GM19043 (cell line): Measurements from ENCODE around the gene FAM53A.
"Not testable (repeated sequence)": the region's sequence is repeated elsewhere in the genome, so short reads cannot be mapped to it uniquely, and the experiment has no call there.

Experiments
- ATAC-seq: cut with Tn5 transposase; IDR thresholded peaks from one replicate; pipeline ENCODE4 v1.9.1; 2021; ENCODE audit warnings: low read depth; ENCODE audit not compliant: unreplicated experiment

The FAM53A gene

GRCh38 chr4:1690698-1691097 lies 6.6 kb upstream of the FAM53A start:
- ATAC-seq = no peak

DNA sequence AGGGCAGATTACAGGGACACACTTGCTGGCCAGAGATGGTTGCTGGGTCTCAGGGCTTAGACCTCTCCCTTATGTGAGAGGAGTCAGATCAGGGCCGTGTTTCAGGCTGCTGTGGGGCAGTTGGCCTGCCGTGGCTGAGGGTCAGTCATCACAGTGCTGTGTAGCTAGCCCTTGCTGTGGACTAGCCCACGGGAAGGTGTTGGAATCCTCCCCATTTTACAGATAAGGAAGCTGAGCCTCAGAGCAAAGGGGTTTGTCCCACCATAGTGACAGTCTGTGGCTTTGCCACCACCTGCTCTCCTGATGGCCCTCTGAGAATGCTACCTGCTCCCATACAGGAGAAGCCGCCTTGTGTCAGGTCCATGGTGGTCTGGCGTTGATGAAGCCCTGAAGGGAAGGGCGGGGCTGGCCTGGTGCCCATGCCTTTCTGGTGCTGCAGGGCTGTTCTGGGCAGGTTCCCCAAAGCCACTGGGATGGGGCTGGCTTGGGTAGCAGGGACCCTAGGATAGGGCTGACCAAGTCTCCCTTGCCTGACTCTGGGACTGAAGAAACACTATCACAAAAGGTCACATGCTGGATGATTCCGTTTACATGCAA lies 2.4 kb upstream of the FAM53A start:
- no peak for ATAC-seq

DNA sequence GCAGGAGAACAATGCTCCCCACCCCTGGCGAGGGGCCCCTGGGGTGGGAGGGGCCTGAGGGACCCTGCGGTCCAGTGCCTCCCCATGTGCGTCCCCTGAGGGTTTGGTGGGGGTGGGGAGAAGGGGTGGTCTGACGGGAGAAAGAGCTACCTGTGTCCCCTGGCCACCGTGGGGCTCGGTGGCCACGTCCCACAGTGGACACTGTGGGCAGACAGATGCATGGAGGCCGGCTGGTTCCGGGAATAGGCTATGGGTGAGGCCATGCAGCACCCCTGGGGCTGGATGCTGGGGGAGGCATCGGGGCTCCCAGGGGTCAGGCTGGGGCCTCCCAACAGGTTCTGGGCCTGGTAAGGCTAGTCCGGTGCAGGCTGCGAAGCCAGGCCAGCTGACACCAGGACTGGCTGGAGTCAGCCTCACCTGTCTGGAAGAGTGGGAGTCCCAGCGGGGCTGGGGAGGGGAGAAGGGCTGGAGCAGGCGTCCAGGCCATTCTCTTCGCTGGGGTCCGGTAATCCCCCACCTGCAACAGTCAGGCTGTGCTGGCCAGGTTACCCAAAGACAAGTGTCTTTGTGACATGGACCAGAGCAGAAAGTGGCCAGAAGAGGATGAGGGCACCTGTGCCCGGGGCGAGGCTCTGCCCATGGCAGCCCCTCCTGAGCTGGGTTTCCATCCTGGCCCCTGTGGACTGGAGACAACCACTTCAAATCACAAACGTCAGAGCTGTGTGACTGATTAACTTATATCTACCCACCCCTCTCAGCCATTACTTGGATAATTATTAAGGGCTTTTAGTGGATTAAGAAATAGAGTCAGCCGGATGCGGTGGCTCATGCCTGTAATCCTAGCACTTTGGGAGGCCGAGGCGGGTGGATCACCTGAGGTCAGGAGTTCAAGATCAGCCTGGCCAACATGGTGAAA lies 1.4 kb upstream of the FAM53A start:
- no peak for ATAC-seq

GRCh38 chr4:1684506-1685234 lies 557 bp upstream of the FAM53A start:
- ATAC-seq = no peak

DNA sequence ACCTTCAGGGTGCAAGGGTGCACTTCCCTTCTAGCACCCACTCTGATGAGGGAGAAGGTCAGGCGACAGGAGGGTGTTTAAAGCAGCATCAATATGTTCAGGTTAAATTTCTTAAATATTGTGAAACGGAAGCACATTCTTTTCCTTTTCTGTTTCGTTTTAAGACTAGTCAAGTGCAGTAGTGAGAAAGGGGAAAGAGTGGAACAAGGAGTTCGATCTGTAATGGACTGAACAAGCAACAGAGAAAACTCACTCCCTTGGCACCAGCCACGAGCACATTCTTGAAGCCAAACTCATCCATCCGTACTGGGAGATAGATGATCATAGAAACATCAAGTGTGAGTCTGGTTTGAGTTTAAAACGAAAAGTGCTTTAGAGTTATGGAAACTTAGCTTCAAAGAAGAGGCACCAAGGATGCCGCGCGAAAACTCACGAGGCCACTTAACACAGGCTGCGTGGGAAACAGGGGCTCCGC lies 815 bp downstream of the FAM53A start:
- no peak for ATAC-seq

GRCh38 chr4:1682860-1683259 lies 1.3 kb downstream of the FAM53A start:
- ATAC-seq = no peak

DNA sequence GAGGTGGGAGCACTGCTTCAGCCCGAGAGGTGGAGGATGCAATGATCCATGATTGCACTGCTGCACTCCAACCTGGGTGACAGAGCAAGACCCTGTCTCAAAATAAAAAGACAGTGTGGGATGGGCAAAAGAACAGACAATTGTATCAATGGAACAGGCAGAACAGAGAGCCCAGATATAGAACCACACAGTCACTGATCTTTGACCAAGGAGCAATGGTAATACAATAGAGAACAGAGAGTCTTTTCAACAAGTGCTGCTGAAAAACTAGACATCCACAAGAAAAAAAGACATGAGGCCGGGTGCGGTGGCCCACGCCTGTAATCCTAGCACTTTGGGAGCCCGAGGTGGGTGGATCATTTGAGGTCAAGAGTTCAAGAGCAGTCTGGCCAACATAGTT lies 5.9 kb downstream of the FAM53A start:
- no peak for ATAC-seq

GRCh38 chr4:1676605-1677525 lies 7.2 kb downstream of the FAM53A start:
- ATAC-seq = no peak

- ATAC-seq = no peak
These were observed 8.3 kb downstream of the FAM53A start for GRCh38 chr4:1675802-1676137.

- ATAC-seq = no peak
These were observed 8.8 kb downstream of the FAM53A start for GRCh38 chr4:1675136-1675801.

DNA sequence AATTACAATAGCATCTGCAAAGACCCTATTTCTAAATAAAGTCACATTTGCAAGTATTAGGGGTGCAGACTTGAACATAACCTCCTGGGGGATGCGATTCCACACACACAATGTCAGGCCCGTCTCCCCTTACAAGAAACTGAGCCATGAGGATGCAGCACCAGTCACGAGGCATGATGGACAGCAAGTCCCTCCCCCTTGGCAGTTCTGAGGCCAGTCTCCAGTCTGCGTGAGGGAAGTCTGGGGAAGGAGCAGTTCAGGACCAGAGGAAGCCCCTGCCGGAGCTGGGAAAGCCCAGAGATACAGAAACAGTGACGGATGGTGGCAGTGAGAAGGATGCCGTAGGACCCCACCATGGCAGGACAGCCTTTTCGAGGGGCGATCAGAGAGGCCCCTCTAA lies 9.4 kb downstream of the FAM53A start:
- ATAC-seq = no peak

DNA sequence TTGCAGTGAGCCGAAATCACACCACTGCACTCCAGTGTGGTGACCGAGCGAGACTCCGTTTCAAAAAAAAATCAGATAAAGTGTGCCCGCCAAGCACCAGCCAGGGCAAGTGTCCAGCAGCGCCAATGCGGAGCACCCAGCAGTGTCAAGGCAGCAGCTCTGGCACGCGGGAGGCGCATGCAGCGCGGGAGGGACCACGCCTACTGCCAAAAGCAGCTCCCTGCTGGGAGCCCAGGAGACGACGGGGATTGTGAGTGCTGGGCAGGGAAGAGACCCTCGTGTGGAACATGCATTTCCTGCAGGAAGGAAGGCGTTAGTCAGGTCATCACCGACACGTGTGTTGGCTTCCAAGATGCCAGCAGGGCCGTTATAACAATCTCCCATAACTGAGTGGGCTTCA lies 10.4 kb downstream of the FAM53A start:
- no peak for ATAC-seq

GRCh38 chr4:1671011-1671410 lies 13.1 kb downstream of the FAM53A start:
- ATAC-seq = not testable (repeated sequence)

- no peak for ATAC-seq
These were observed 13.8 kb downstream of the FAM53A start for GRCh38 chr4:1670279-1670678.

- ATAC-seq = no peak
These were observed 14.3 kb downstream of the FAM53A start for GRCh38 chr4:1669850-1670249.

DNA sequence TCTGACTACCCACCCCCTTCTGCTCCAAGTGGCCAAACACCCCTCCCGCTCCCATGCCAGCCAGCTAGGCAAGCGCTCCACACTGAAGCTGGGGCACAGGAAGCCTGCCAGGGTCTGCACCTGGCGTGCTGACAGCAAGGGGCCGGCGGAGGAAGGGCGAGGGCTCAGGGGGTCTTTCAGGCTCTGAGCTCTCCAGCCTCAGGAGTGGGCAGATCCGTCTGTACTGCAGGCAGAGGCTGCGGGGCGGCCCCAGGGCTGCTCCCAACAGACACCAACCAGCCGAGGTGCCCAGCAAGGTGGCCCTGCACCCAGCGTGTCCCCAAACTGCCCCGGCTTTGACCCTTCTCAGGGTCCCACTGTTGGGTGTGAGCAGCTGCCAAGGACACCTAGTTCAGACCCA lies 14.8 kb downstream of the FAM53A start:
- ATAC-seq = no peak

DNA sequence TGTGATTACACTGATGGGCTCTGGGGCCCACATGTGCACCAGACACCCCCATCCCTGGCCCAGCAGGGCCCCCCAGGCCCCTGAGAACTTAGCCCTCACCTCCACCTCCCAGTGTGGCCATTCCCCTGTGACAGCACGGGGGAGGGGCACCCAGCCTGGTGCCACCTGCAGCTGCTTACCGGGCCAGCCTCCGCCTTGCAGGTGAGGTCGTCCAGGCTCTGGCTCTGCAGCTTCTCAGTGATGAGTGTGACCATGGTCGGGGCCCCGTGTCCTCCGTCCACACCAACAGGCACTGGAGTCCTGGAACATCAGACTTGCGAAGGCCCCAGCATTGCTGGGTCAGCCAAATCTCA lies 15.6 kb downstream of the FAM53A start:
- ATAC-seq = no peak

GRCh38 chr4:1667273-1667672 lies 16.8 kb downstream of the FAM53A start:
- no peak for ATAC-seq

DNA sequence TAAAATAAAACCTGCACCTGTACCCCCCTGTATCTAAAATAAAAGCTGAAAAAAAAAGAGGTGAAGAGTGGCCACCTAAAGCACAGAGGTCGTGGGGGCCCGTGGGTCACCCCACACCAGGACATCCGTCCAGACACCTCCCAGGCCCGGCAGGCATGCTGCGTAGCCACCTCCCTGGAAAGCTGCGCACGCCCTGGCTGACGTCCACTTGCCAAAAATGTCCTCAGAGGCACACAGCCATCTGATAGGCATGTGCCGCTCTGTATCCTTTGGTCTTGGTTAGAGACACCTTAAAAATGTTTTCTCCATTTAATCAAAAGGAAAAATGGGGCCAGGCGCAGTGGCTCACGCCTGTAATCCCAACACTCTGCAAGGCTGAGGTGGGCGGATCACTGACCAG lies 17.7 kb downstream of the FAM53A start:
- no peak for ATAC-seq

DNA sequence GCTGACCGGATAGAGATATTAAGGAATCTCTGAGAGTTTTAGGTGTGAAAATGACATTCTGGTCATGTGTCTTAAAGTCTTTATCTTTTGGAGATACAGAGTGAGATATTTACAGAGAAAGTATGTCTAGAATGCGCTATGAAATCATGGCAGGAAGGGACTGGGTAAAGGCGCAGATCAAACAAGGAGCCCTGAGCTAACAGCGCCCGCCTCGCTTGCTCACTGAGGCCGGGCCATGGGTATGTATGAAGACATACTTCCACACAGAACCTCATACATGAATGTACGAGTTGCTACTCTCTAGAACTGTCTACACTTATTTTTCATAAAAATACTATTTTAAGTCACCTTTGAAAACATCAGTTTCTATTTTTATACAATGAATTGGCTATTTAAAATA lies 20.0 kb downstream of the FAM53A start:
- no peak for ATAC-seq
